HepG2 (cell line): ENCODE results near the gene GAB3. TPM values are rescaled to one million over a fixed set of nuclear protein-coding genes. Genes with fewer than 3 reads are reported as not detected.

ENCODE experiments used
- CBX2 ChIP-seq, 2 experiments: fragments of 200-600 bp in 1 of 2; sonication (generic); formaldehyde crosslinking in 1 of 2; IDR thresholded peaks; 2 replicates each; pipeline versions ENCODE4 v1.7.0 to v1.8.1; 2018 to 2022; ENCODE audit warnings: low read depth in 2 of 2, low read length in 1 of 2, mild to moderate bottlenecking in 1 of 2, missing genetic modification reagents in 1 of 2
- CCDC6 ChIP-seq: sonication (generic); formaldehyde crosslinking; IDR thresholded peaks from 2 replicates; pipeline ENCODE4 v1.8.1; 2022; ENCODE audit warnings: mild to moderate bottlenecking, missing genetic modification reagents, moderate library complexity
- CEBPB ChIP-seq: IDR thresholded peaks from 2 replicates; pipeline ENCODE4 v1.6.1; 2011; ENCODE audit warnings: low read depth, low read length, improper control_type of control experiment, borderline replicate concordance
- DNMT3B ChIP-seq: conservative IDR thresholded peaks from 2 replicates; pipeline ENCODE4 v1.6.1; 2016; ENCODE audit warnings: missing biosample characterization, control low read depth
- ERF ChIP-seq: IDR thresholded peaks from 2 replicates; pipeline ENCODE4 v1.6.1; 2018; ENCODE audit warnings: missing biosample characterization, missing genetic modification reagents
- ETV5 ChIP-seq: IDR thresholded peaks from 2 replicates; pipeline ENCODE4 v1.6.1; 2018; ENCODE audit warnings: missing biosample characterization, missing genetic modification reagents, inconsistent platforms, borderline replicate concordance
- FOSL2 ChIP-seq: sonication (generic); formaldehyde crosslinking; IDR thresholded peaks from 2 replicates; pipeline ENCODE4 v1.4.0; 2020; ENCODE audit warnings: missing genetic modification reagents
- FOXA3 ChIP-seq: IDR thresholded peaks from 2 replicates; pipeline ENCODE4 v1.6.1; 2016; ENCODE audit warnings: missing genetic modification reagents, missing compliant biosample characterization
- FOXK1 ChIP-seq: sonication (generic); formaldehyde crosslinking; IDR thresholded peaks from 2 replicates; pipeline ENCODE4 v1.4.0; 2020; ENCODE audit warnings: low read depth, missing genetic modification reagents, borderline replicate concordance
- GABPB1 ChIP-seq: IDR thresholded peaks from 2 replicates; pipeline ENCODE4 v1.6.1; 2016; ENCODE audit warnings: mild to moderate bottlenecking, missing genetic modification reagents, moderate library complexity, missing compliant biosample characterization
- GATAD1 ChIP-seq: IDR thresholded peaks from 2 replicates; pipeline ENCODE4 v1.6.1; 2016; ENCODE audit warnings: missing genetic modification reagents, missing compliant biosample characterization
- HDAC1 ChIP-seq: sonication (generic); formaldehyde crosslinking; IDR thresholded peaks from 2 replicates; pipeline ENCODE4 v1.5.1; 2020; ENCODE audit warnings: mild to moderate bottlenecking, missing genetic modification reagents
- HES4 ChIP-seq: sonication (generic); formaldehyde crosslinking; IDR thresholded peaks from 2 replicates; pipeline ENCODE4 v1.9.0; 2021; ENCODE audit warnings: mild to moderate bottlenecking, missing genetic modification reagents, borderline replicate concordance
- NFKB2 ChIP-seq: sonication (generic); formaldehyde crosslinking; IDR thresholded peaks from 2 replicates; pipeline ENCODE4 v1.4.0; 2020; ENCODE audit warnings: missing genetic modification reagents, borderline replicate concordance
- NKX3-1 ChIP-seq: sonication (generic); formaldehyde crosslinking; IDR thresholded peaks from 2 replicates; pipeline ENCODE4 v1.5.0; 2020; ENCODE audit warnings: missing genetic modification reagents
- PHF5A ChIP-seq: IDR thresholded peaks from one replicate; pipeline ENCODE4 v1.6.1; 2018; ENCODE audit warnings: low read depth, missing genetic modification reagents; ENCODE audit not compliant: unreplicated experiment
- PHF8 ChIP-seq: sonication (generic); formaldehyde crosslinking; IDR thresholded peaks from 2 replicates; pipeline ENCODE4 v1.5.0; 2020; ENCODE audit warnings: missing genetic modification reagents
- POLR2A ChIP-seq, 2 experiments: IDR thresholded peaks; 2 replicates each; pipeline ENCODE4 v1.6.1; 2011; ENCODE audit warnings: low read depth in 2 of 2, low read length in 2 of 2, mild to moderate bottlenecking in 1 of 2, moderate library complexity in 1 of 2; ENCODE audit not compliant: insufficient read depth in 1 of 2
- RFXAP ChIP-seq: sonication (generic); formaldehyde crosslinking; IDR thresholded peaks from 2 replicates; pipeline ENCODE4 v1.4.0; 2020; ENCODE audit warnings: missing genetic modification reagents, borderline replicate concordance
- SALL1 ChIP-seq: sonication (generic); formaldehyde crosslinking; IDR thresholded peaks from 2 replicates; pipeline ENCODE4 v1.8.0; 2022; ENCODE audit warnings: mild to moderate bottlenecking, missing genetic modification reagents
- SMC3 ChIP-seq: IDR thresholded peaks from 2 replicates; pipeline ENCODE4 v1.6.1; 2011; ENCODE audit warnings: low read length, improper control_type of control experiment
- U2AF1 ChIP-seq: fragments of 200-400 bp; formaldehyde crosslinking; optimal IDR thresholded peaks from 2 replicates; pipeline ENCODE3; 2017; ENCODE audit warnings: mild to moderate bottlenecking, low read depth, low read length
- YEATS2 ChIP-seq: sonication (generic); formaldehyde crosslinking; IDR thresholded peaks from 2 replicates; pipeline ENCODE4 v1.4.0; 2020; ENCODE audit warnings: missing genetic modification reagents, borderline replicate concordance
- ZFP36L1 ChIP-seq: sonication (generic); formaldehyde crosslinking; IDR thresholded peaks from 2 replicates; pipeline ENCODE4 v1.8.0; 2022; ENCODE audit warnings: mild to moderate bottlenecking, missing genetic modification reagents, moderate library complexity
- ZNF260 ChIP-seq: sonication (generic); formaldehyde crosslinking; IDR thresholded peaks from 2 replicates; pipeline ENCODE4 v1.4.0; 2020; ENCODE audit warnings: missing genetic modification reagents, low read depth, mild to moderate bottlenecking, borderline replicate concordance
- ZNF274 ChIP-seq: sonication (generic); formaldehyde crosslinking; IDR thresholded peaks from 2 replicates; pipeline ENCODE4 v1.5.1; 2020; ENCODE audit warnings: mild to moderate bottlenecking, missing genetic modification reagents
- ZNF749 ChIP-seq: sonication (generic); formaldehyde crosslinking; IDR thresholded peaks from 2 replicates; pipeline ENCODE4 v1.8.0; 2022; ENCODE audit warnings: mild to moderate bottlenecking, missing genetic modification reagents, moderate library complexity, borderline replicate concordance
- ZNF782 ChIP-seq: sonication (generic); formaldehyde crosslinking; IDR thresholded peaks from 2 replicates; pipeline ENCODE4 v1.4.0; 2020; ENCODE audit warnings: missing genetic modification reagents, mild to moderate bottlenecking, borderline replicate concordance
- ZNF788 ChIP-seq: sonication (generic); formaldehyde crosslinking; IDR thresholded peaks from 2 replicates; pipeline ENCODE4 v1.5.0; 2020; ENCODE audit warnings: mild to moderate bottlenecking, missing genetic modification reagents, borderline replicate concordance
- ZSCAN12 ChIP-seq: sonication (generic); formaldehyde crosslinking; IDR thresholded peaks from 2 replicates; pipeline ENCODE4 v1.9.0; 2021; ENCODE audit warnings: mild to moderate bottlenecking, missing genetic modification reagents
- polyA plus RNA-seq, 8 experiments: library from polyadenylated mRNA; depleted of rRNA in 3 of 8; stranded (reverse) in 7 of 8; unstranded in 1 of 8; fragments of >200 nt; fragmentation: Illumina TruSeq in 4 of 8; extraction: Trizol in 4 of 8; gene quantifications; 2 replicates each; pipeline versions ENCODE4 v1.2.1 to v1.2.3, GENCODE V29; 2011 to 2016; ENCODE audit warnings: low read depth in 4 of 8, missing spikeins in 1 of 8, mixed read lengths in 1 of 8; ENCODE audit not compliant: insufficient read depth in 1 of 8
- total RNA-seq, 5 experiments: library from RNA; depleted of rRNA; stranded (reverse); fragments of >200 nt; fragmentation: Illumina TruSeq; extraction: Trizol; gene quantifications; 2 replicates each; pipeline ENCODE4 v1.2.3, GENCODE V29; 2016; ENCODE audit warnings: low read depth in 1 of 5
- TF ChIP-seq, protein P1 (sequence below): IDR thresholded peaks from 2 replicates; pipeline ENCODE4 v1.6.1; 2016; ENCODE audit warnings: mild to moderate bottlenecking

Gene GAB3
- total and polyA plus RNA-seq, 2 of the 13 experiments (the other 11 are each of a cell fraction or from before 2014, with no cell fraction given) = not detected

DNA sequence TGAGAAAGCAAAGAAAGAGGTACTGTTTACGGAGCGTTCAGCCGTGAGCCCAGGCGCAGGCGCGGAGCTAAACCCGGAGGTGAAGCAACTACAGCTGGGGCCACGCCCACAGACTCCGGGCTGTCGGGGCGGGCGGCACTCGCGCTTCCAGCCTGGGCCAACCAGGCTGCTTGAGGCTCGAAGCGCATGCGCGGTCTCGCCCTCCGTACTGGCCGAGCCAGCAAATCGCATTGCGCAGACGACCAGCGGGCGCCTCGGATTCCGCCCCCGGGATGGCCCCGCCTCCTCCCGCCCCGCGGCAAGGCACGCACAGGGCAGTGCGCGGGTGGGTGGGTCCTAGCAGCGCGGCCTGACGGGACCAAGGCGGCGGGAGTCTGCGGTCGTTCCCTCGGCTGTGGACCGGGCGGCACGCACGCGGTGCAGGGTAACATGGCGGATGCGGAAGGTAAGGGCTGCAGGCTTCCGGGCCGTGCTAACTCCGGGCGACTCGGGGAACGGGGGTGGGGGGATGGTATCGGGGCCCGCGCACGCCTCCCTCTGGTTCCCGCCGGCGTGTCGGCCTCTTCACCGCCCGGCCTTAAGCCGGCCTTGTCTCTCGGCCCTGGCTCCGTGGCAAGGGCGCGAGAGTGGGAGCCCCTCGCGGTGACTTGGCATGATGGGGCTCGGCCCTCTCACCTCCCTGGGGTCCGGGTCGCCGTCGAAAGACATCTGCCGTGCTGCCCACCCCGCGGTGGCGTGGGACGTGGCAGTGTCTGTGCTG lies 11.8 kb upstream of the GAB3 start, which contains the start of gene DKC1 (continued):
- no peak for TF ChIP-seq DNMT3B (CRISPR knock-in tag)
- peak; percentile 37; the same call in 1 of the 2 replicates for TF ChIP-seq ETV5
- 0 out of 2 replicates have a peak, but pooled peaks have one; percentile 46 for TF ChIP-seq NKX3-1 (CRISPR knock-in tag)
- TF ChIP-seq, protein P1, sequence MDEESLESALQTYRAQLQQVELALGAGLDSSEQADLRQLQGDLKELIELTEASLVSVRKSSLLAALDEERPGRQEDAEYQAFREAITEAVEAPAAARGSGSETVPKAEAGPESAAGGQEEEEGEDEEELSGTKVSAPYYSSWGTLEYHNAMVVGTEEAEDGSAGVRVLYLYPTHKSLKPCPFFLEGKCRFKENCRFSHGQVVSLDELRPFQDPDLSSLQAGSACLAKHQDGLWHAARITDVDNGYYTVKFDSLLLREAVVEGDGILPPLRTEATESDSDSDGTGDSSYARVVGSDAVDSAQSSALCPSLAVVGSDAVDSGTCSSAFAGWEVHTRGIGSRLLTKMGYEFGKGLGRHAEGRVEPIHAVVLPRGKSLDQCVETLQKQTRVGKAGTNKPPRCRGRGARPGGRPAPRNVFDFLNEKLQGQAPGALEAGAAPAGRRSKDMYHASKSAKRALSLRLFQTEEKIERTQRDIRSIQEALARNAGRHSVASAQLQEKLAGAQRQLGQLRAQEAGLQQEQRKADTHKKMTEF = peak; percentile 44; the same call in 1 of the 2 replicates
- peak; percentile 86; the same call in 1 of the 2 replicates for TF ChIP-seq ZFP36L1 (CRISPR knock-in tag)
- TF ChIP-seq RFXAP (CRISPR knock-in tag) = peak; percentile 52; the same call in 1 of the 2 replicates
- peak; percentile 93 for TF ChIP-seq CEBPB
- TF ChIP-seq POLR2A (IDR thresholded peaks at IDR 0.05; ENCODE audit: insufficient read depth in 1 of 2, low read depth in 2 of 2, low read length in 2 of 2) = peak; percentile 47 to 81; a peak in 3 of 4 replicates
- 0 out of 2 replicates have a peak, but pooled peaks have one; percentile 23 for TF ChIP-seq ZNF749 (CRISPR knock-in tag)
- TF ChIP-seq NFKB2 = peak; percentile 21; the same call in 1 of the 2 replicates
- no peak for TF ChIP-seq SMC3
- 0 out of 2 replicates have a peak, but pooled peaks have one; percentile 39 for TF ChIP-seq YEATS2 (CRISPR knock-in tag)
- peak; percentile 27 for TF ChIP-seq ZNF788 (CRISPR knock-in tag)
- TF ChIP-seq CBX2 (IDR thresholded peaks at IDR 0.05; ENCODE audit: low read depth, low read length) = no peak
- TF ChIP-seq CBX2 (CRISPR knock-in tag; IDR thresholded peaks at IDR 0.05; ENCODE audit: low read depth) = no peak
- peak; percentile 61; the same call in 1 of the 2 replicates for TF ChIP-seq HDAC1 (CRISPR knock-in tag)
- TF ChIP-seq FOSL2 (CRISPR knock-in tag) = no peak
- peak; percentile 77 for TF ChIP-seq GABPB1 (CRISPR knock-in tag)
- 0 out of 2 replicates have a peak, but pooled peaks have one; percentile 26 for TF ChIP-seq HES4
- peak; percentile 56; the same call in 1 of the 2 replicates for TF ChIP-seq CCDC6 (CRISPR knock-in tag)
- TF ChIP-seq ZNF260 = no peak
- peak; percentile 79 for TF ChIP-seq PHF8 (CRISPR knock-in tag)
- no peak for TF ChIP-seq U2AF1
- no peak for TF ChIP-seq ZSCAN12 (CRISPR knock-in tag)
- 0 out of 2 replicates have a peak, but pooled peaks have one; percentile 27 for TF ChIP-seq FOXA3 (CRISPR knock-in tag)
- TF ChIP-seq GATAD1 (CRISPR knock-in tag) = peak; percentile 7; the same call in 1 of the 2 replicates
- TF ChIP-seq PHF5A (CRISPR knock-in tag) = peak; percentile 16
- peak; percentile 50; the same call in 1 of the 2 replicates for TF ChIP-seq FOXK1 (CRISPR knock-in tag)
- TF ChIP-seq ERF = peak; percentile 44
- peak; percentile 39; the same call in 1 of the 2 replicates for TF ChIP-seq SALL1 (CRISPR knock-in tag)
- 0 out of 2 replicates have a peak, but pooled peaks have one; percentile 25 for TF ChIP-seq ZNF274 (CRISPR knock-in tag)
- no peak for TF ChIP-seq ZNF782 (CRISPR knock-in tag)
